ENCODE measurements around the gene CHKA.

The CHKA gene

GRCh38 chr11:68010090-68011041, 110.8 kb downstream of the CHKA start, which contains the start of gene ALDH3B1:
Gene ALDH3B1 (plus strand): TSS chr11:68010327. CDS start chr11:68015298, 4,971 bp downstream.
- no peak for TF ChIP-seq CTCF (IDR thresholded peaks at IDR 0.05)

- TF ChIP-seq CTCF (IDR thresholded peaks at IDR 0.05): peak; percentile 22; the same call in 1 of the 2 replicates
Measured at GRCh38 chr11:68009391-68010089, 111.6 kb downstream of the CHKA start.

- TF ChIP-seq CTCF (IDR thresholded peaks at IDR 0.05): no peak
Measured at GRCh38 chr11:68008381-68009337, 112.5 kb downstream of the CHKA start.

- TF ChIP-seq CTCF (IDR thresholded peaks at IDR 0.05): no peak
Measured at GRCh38 chr11:68007498-68008380, 113.4 kb downstream of the CHKA start.

- no peak for TF ChIP-seq CTCF (IDR thresholded peaks at IDR 0.05)
Measured at GRCh38 chr11:68006606-68007166, 114.5 kb downstream of the CHKA start.

GRCh38 chr11:68004551-68005335, 116.4 kb downstream of the CHKA start:
- TF ChIP-seq CTCF (IDR thresholded peaks at IDR 0.05): no peak
